Loucy (cell line): ENCODE results near the gene CCDC194.

Source experiments
- H2AFZ ChIP-seq: fragments of 200-600 bp; sonication (generic); 2 replicates; pipeline ENCODE4 v1.6.0; 2016; ENCODE audit warnings: antibody characterized with exemption, mild to moderate bottlenecking, low read length, moderate library complexity
- H3F3A ChIP-seq: fragments of 200-600 bp; 2 replicates; pipeline ENCODE4 v1.6.0; 2016; ENCODE audit warnings: antibody characterized with exemption, low read depth, mild to moderate bottlenecking
- H3K27me3 ChIP-seq: fragments of 200-600 bp; sonication (generic); 2 replicates; pipeline ENCODE4 v1.6.1; 2014; ENCODE audit warnings: low read length, mild to moderate bottlenecking; ENCODE audit not compliant: insufficient read depth, poor library complexity, severe bottlenecking
- H3K36me3 ChIP-seq: fragments of 200-600 bp; sonication (generic); 2 replicates; pipeline ENCODE4 v1.6.1; 2016; ENCODE audit warnings: low read length; ENCODE audit not compliant: insufficient read depth
- H3K4me1 ChIP-seq: fragments of 200-600 bp; sonication (generic); 2 replicates; pipeline ENCODE4 v1.5.1; 2014; ENCODE audit warnings: low read length, mild to moderate bottlenecking; ENCODE audit not compliant: insufficient read depth, poor library complexity, severe bottlenecking
- H3K4me2 ChIP-seq: fragments of 200-600 bp; sonication (generic); 2 replicates; pipeline ENCODE4 v1.6.0; 2014; ENCODE audit warnings: antibody characterized with exemption, low read length, low read depth, mild to moderate bottlenecking; ENCODE audit not compliant: poor library complexity, severe bottlenecking
- H3K4me3 ChIP-seq: fragments of 200-600 bp; sonication (generic); 2 replicates; pipeline ENCODE4 v1.5.1; 2014; ENCODE audit warnings: low read length, mild to moderate bottlenecking, mixed read lengths; ENCODE audit not compliant: poor library complexity, severe bottlenecking
- H3K79me2 ChIP-seq: fragments of 200-600 bp; sonication (generic); 2 replicates; pipeline ENCODE4 v1.6.1; 2014; ENCODE audit warnings: low read length; ENCODE audit not compliant: insufficient read depth
- H3K9ac ChIP-seq: fragments of 200-600 bp; sonication (generic); 2 replicates; pipeline ENCODE4 v1.6.0; 2014; ENCODE audit warnings: mild to moderate bottlenecking, low read depth, low read length, moderate library complexity; ENCODE audit not compliant: poor library complexity, severe bottlenecking
- H3K9me2 ChIP-seq: fragments of 200-600 bp; sonication (generic); replicated peaks from 2 replicates; pipeline ENCODE4 v1.6.1; 2016; ENCODE audit warnings: low read depth, low read length, mixed read lengths
- H3K9me3 ChIP-seq: fragments of 200-600 bp; sonication (generic); 2 replicates; pipeline ENCODE4 v1.6.1; 2014; ENCODE audit warnings: mild to moderate bottlenecking, antibody characterized with exemption, low read length, low read depth; ENCODE audit not compliant: insufficient read depth
- H4K20me1 ChIP-seq: fragments of 200-600 bp; sonication (generic); 2 replicates; pipeline ENCODE4 v1.6.0; 2014; ENCODE audit warnings: antibody characterized with exemption, low read length, mild to moderate bottlenecking; ENCODE audit not compliant: insufficient read depth, poor library complexity, severe bottlenecking
- EZH2phosphoT487 ChIP-seq: fragments of 200-600 bp; IDR thresholded peaks from 2 replicates; pipeline ENCODE4 v1.6.1; 2018; ENCODE audit warnings: antibody characterized with exemption, mild to moderate bottlenecking, moderate library complexity, borderline replicate concordance
- TF ChIP-seq, protein P1 (sequence below): fragments of 200-600 bp; sonication (generic); conservative IDR thresholded peaks from 2 replicates; pipeline ENCODE4 v1.5.1; 2014; ENCODE audit warnings: mild to moderate bottlenecking, antibody characterized with exemption, low read length

CCDC194 gene

GRCh38 chr19:17341386-17341785 is 52.6 kb downstream of the CCDC194 start:
- Histone ChIP-seq H3K36me3 (0 out of 2 replicates have a peak, but pooled peaks cover 3% of the 10 kb centered on the region), H3K9me2 (no peaks in the 10 kb centered on the region), H3F3A (peaks cover 6% of the 10 kb centered on the region; the same call in 1 of the 2 replicates), H3K9me3 (no peaks in the 10 kb centered on the region), H3K4me3 (no peak overlapping the region), H2AFZ (no peak overlapping the region), H3K79me2 (peaks cover 15% of the 10 kb centered on the region; the same call in 1 of the 2 replicates), H3K27me3 (no peaks in the 10 kb centered on the region), H3K4me1 (peaks cover 9% of the 10 kb centered on the region), H4K20me1 (peaks cover 6% of the 10 kb centered on the region), H3K4me2 (no peak overlapping the region), H3K9ac (no peak overlapping the region)
- no peak for TF ChIP-seq EZH2phosphoT487
- TF ChIP-seq, protein P1, sequence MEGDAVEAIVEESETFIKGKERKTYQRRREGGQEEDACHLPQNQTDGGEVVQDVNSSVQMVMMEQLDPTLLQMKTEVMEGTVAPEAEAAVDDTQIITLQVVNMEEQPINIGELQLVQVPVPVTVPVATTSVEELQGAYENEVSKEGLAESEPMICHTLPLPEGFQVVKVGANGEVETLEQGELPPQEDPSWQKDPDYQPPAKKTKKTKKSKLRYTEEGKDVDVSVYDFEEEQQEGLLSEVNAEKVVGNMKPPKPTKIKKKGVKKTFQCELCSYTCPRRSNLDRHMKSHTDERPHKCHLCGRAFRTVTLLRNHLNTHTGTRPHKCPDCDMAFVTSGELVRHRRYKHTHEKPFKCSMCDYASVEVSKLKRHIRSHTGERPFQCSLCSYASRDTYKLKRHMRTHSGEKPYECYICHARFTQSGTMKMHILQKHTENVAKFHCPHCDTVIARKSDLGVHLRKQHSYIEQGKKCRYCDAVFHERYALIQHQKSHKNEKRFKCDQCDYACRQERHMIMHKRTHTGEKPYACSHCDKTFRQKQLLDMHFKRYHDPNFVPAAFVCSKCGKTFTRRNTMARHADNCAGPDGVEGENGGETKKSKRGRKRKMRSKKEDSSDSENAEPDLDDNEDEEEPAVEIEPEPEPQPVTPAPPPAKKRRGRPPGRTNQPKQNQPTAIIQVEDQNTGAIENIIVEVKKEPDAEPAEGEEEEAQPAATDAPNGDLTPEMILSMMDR: no peak

- Histone ChIP-seq H3K79me2 (peaks cover 15% of the 10 kb centered on the region; the same call in 1 of the 2 replicates), H3K9me2 (no peaks in the 10 kb centered on the region), H3K9ac (no peak overlapping the region), H3K36me3 (0 out of 2 replicates have a peak, but pooled peaks cover 3% of the 10 kb centered on the region), H3F3A (peaks cover 6% of the 10 kb centered on the region; the same call in 1 of the 2 replicates), H3K9me3 (no peaks in the 10 kb centered on the region), H3K27me3 (no peaks in the 10 kb centered on the region), H2AFZ (no peak overlapping the region), H3K4me3 (no peak overlapping the region), H3K4me1 (peaks cover 9% of the 10 kb centered on the region), H3K4me2 (no peak overlapping the region), H4K20me1 (peaks cover 6% of the 10 kb centered on the region)
- TF ChIP-seq, protein P1: no peak
- TF ChIP-seq EZH2phosphoT487: no peak
These were observed 53.1 kb downstream of the CCDC194 start for GRCh38 chr19:17340871-17341357.
